ENCODE data around the gene AADACL4.

Gene AADACL4

GRCh38 chr1:12618965-12619791, 24.7 kb upstream of the AADACL4 start:
- ChIA-PET CTCF (interaction anchor here (0.6 to 5.0 kb wide), 22 partner anchors 15 to 1148 kb away, joined by 3 to 45 read pairs (median 5); no protein-coding TSS in a partner anchor), POLR2A (interaction anchor here (0.8 to 5.7 kb wide), 14 partner anchors 14 to 340 kb away, joined by 3 to 101 read pairs (median 6); no protein-coding TSS in a partner anchor)
- Histone ChIP-seq H3K9me3 (ENCODE audit: control insufficient read depth, insufficient read depth, low read depth, low read length) (no peaks in the 10 kb centered on the region), H3K4me1 (ENCODE audit: control insufficient read depth, insufficient read depth, low read length) (peaks cover 9% of the 10 kb centered on the region), H3K4me3 (ENCODE audit: low read depth, low read length) (peak overlapping the region; percentile 74), H3K27ac (ENCODE audit: extremely low read depth, low read depth, low read length) (peak overlapping the region; percentile 99), H3K36me3 (ENCODE audit: control insufficient read depth in 2 of 2, insufficient read depth in 1 of 2, low read length in 2 of 2) (no peaks in the 10 kb centered on the region)
- peak; percentile 31; the same call in 1 of the 2 replicates for TF ChIP-seq ZIC2 (tag by site-specific recombination; IDR thresholded peaks at IDR 0.05)
- no peak for TF ChIP-seq EGR2 (tag by site-specific recombination; IDR thresholded peaks at IDR 0.05; ENCODE audit: low read depth)
- TF ChIP-seq ZNF132 (tag by site-specific recombination; IDR thresholded peaks at IDR 0.05; ENCODE audit: borderline replicate concordance): no peak
- TF ChIP-seq ZNF692 (tag by site-specific recombination; IDR thresholded peaks at IDR 0.05): peak; percentile 31
- peak; percentile 47 for TF ChIP-seq ZNF366 (tag by site-specific recombination; conservative IDR thresholded peaks at IDR 0.05)
- TF ChIP-seq REPIN1 (tag by site-specific recombination; IDR thresholded peaks at IDR 0.05; ENCODE audit: low read depth): 0 out of 2 replicates have a peak, but pooled peaks have one; percentile 32
- no peak for TF ChIP-seq ZNF175 (tag by site-specific recombination; IDR thresholded peaks at IDR 0.05)
- TF ChIP-seq ZFP69B (tag by site-specific recombination; IDR thresholded peaks at IDR 0.05): peak; percentile 41; the same call in 1 of the 2 replicates
- peak; percentile 9 for TF ChIP-seq MZF1 (tag by site-specific recombination; IDR thresholded peaks at IDR 0.05; ENCODE audit: borderline replicate concordance)
- TF ChIP-seq ZBTB11 (tag by site-specific recombination; conservative IDR thresholded peaks at IDR 0.05; ENCODE audit: low read depth): peak; percentile 75
- TF ChIP-seq INSM2 (tag by site-specific recombination; IDR thresholded peaks at IDR 0.05): peak; percentile 64; the same call in 1 of the 2 replicates
- TF ChIP-seq ZNF398 (tag by site-specific recombination; IDR thresholded peaks at IDR 0.05): peak; percentile 77
- peak; percentile 75 for TF ChIP-seq KLF17 (tag by site-specific recombination; IDR thresholded peaks at IDR 0.05)
- TF ChIP-seq KLF9 (tag by site-specific recombination; IDR thresholded peaks at IDR 0.05; ENCODE audit: low read depth): peak; percentile 57; the same call in 1 of the 2 replicates
- peak; percentile 65; the same call in 1 of the 2 replicates for TF ChIP-seq ZNF792 (tag by site-specific recombination; IDR thresholded peaks at IDR 0.05)
- TF ChIP-seq ZSCAN16 (tag by site-specific recombination; IDR thresholded peaks at IDR 0.05): no peak
- TF ChIP-seq ZEB2 (tag by site-specific recombination; IDR thresholded peaks at IDR 0.05): 0 out of 2 replicates have a peak, but pooled peaks have one; percentile 2
- peak; percentile 32 for TF ChIP-seq ZNF561 (tag by site-specific recombination; IDR thresholded peaks at IDR 0.05; ENCODE audit: borderline replicate concordance)
- TF ChIP-seq ZNF341 (tag by site-specific recombination; IDR thresholded peaks at IDR 0.05; ENCODE audit: low read depth): peak; percentile 96
- no peak for TF ChIP-seq ZNF18 (tag by site-specific recombination; IDR thresholded peaks at IDR 0.05)
- TF ChIP-seq ZNF174 (tag by site-specific recombination; IDR thresholded peaks at IDR 0.05): no peak
- TF ChIP-seq MYNN (tag by site-specific recombination; IDR thresholded peaks at IDR 0.05; ENCODE audit: borderline replicate concordance): peak; percentile 97
